ENCODE data around the gene CX3CL1.

CX3CL1 gene

GRCh38 chr16:57413301-57413730 is 41.0 kb downstream of the CX3CL1 start:
- no peak overlapping the region for H3K9ac ChIP-seq (ENCODE audit: low read length in 5 of 5)
- H3K9me3 ChIP-seq (ENCODE audit: control insufficient read depth in 5 of 5, low read length in 5 of 5) = no peaks in the 10 kb centered on the region
- H3K27me3 ChIP-seq (ENCODE audit: control insufficient read depth in 5 of 5, insufficient read depth in 4 of 5, low read length in 5 of 5) = peaks cover 0 to 6% (median 0%) of the 10 kb centered on the region in 5 donors
- no peaks in the 10 kb centered on the region for H3K36me3 ChIP-seq (ENCODE audit: control insufficient read depth in 5 of 5, insufficient read depth in 5 of 5, low read length in 5 of 5)
- peaks cover 5 to 52% (median 35%) of the 10 kb centered on the region in 5 donors for H3K4me1 ChIP-seq (ENCODE audit: control insufficient read depth in 5 of 5, insufficient read depth in 5 of 5, low read length in 5 of 5)
- no peak overlapping the region for H3K4me3 ChIP-seq (ENCODE audit: low read depth in 1 of 5, low read length in 5 of 5)
- no peak overlapping the region for H3K27ac ChIP-seq (ENCODE audit: low read depth, low read length)

DNA sequence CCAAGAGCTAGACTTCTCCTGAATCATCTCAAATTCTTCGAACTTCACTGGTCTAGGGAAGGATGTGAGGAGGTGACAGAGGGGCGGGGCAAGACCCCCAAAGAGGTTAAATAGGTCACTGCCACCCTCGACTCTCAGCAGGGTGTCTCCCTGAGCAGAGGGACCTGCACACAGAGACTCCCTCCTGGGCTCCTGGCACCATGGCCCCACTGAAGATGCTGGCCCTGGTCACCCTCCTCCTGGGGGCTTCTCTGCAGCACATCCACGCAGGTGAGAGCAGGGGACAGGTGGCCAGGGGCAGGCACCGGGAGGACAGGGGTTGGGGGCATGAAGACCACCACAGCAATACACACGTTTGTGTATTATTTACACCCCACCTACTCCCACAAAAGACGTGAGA is 41.4 kb downstream of the CX3CL1 start:
- Histone ChIP-seq H3K27me3 (ENCODE audit: control insufficient read depth in 5 of 5, insufficient read depth in 4 of 5, low read length in 5 of 5) (peaks cover 0 to 6% (median 0%) of the 10 kb centered on the region in 5 donors), H3K27ac (ENCODE audit: low read depth, low read length) (no peak overlapping the region), H3K9me3 (ENCODE audit: control insufficient read depth in 5 of 5, low read length in 5 of 5) (no peaks in the 10 kb centered on the region), H3K36me3 (ENCODE audit: control insufficient read depth in 5 of 5, insufficient read depth in 5 of 5, low read length in 5 of 5) (no peaks in the 10 kb centered on the region), H3K4me3 (ENCODE audit: low read depth in 1 of 5, low read length in 5 of 5) (no peak overlapping the region), H3K4me1 (ENCODE audit: control insufficient read depth in 5 of 5, insufficient read depth in 5 of 5, low read length in 5 of 5) (peaks cover 5 to 55% (median 38%) of the 10 kb centered on the region in 5 donors), H3K9ac (ENCODE audit: low read length in 5 of 5) (no peak overlapping the region)

- Histone ChIP-seq H3K4me1 (ENCODE audit: control insufficient read depth in 5 of 5, insufficient read depth in 5 of 5, low read length in 5 of 5) (peaks cover 0 to 42% (median 27%) of the 10 kb centered on the region in 5 donors), H3K4me3 (ENCODE audit: low read depth in 1 of 5, low read length in 5 of 5) (no peak overlapping the region), H3K9ac (ENCODE audit: low read length in 5 of 5) (peak overlapping the region in 1 of 5 donors; percentile 19), H3K36me3 (ENCODE audit: control insufficient read depth in 5 of 5, insufficient read depth in 5 of 5, low read length in 5 of 5) (no peaks in the 10 kb centered on the region), H3K9me3 (ENCODE audit: control insufficient read depth in 5 of 5, low read length in 5 of 5) (no peaks in the 10 kb centered on the region), H3K27me3 (ENCODE audit: control insufficient read depth in 5 of 5, insufficient read depth in 4 of 5, low read length in 5 of 5) (peaks cover 0 to 3% (median 0%) of the 10 kb centered on the region in 5 donors), H3K27ac (ENCODE audit: low read depth, low read length) (no peak overlapping the region)
Observed at GRCh38 chr16:57416084-57416483, 43.8 kb downstream of the CX3CL1 start.

DNA sequence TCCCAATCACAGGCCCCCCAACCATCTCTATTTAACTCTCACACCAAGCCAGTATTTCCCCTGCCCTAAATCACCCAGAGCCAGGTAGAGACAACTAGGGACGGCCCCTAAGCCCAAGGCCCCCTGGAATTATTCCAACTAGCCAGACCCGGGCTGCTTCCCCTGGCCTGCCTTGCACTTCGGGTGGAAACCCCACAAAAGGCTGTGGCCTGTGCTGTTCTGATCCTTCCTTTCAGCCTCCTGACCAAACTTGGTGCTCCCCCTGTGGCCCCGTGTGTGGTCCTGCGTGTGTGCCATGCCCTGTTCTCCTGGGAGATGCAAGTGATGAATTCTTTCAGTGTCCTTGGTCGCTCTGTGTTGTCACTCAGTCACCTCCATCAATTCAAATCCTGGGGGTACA is 47.2 kb downstream of the CX3CL1 start:
- no peak overlapping the region for H3K27ac ChIP-seq (ENCODE audit: low read depth, low read length)
- H3K4me1 ChIP-seq (ENCODE audit: control insufficient read depth in 5 of 5, insufficient read depth in 5 of 5, low read length in 5 of 5) = peaks cover 5 to 48% (median 28%) of the 10 kb centered on the region in 5 donors
- H3K27me3 ChIP-seq (ENCODE audit: control insufficient read depth in 5 of 5, insufficient read depth in 4 of 5, low read length in 5 of 5) = peaks cover 0 to 3% (median 0%) of the 10 kb centered on the region in 5 donors
- no peak overlapping the region for H3K9ac ChIP-seq (ENCODE audit: low read length in 5 of 5)
- H3K36me3 ChIP-seq (ENCODE audit: control insufficient read depth in 5 of 5, insufficient read depth in 5 of 5, low read length in 5 of 5) = no peaks in the 10 kb centered on the region
- no peaks in the 10 kb centered on the region for H3K9me3 ChIP-seq (ENCODE audit: control insufficient read depth in 5 of 5, low read length in 5 of 5)
- no peak overlapping the region for H3K4me3 ChIP-seq (ENCODE audit: low read depth in 1 of 5, low read length in 5 of 5)

DNA sequence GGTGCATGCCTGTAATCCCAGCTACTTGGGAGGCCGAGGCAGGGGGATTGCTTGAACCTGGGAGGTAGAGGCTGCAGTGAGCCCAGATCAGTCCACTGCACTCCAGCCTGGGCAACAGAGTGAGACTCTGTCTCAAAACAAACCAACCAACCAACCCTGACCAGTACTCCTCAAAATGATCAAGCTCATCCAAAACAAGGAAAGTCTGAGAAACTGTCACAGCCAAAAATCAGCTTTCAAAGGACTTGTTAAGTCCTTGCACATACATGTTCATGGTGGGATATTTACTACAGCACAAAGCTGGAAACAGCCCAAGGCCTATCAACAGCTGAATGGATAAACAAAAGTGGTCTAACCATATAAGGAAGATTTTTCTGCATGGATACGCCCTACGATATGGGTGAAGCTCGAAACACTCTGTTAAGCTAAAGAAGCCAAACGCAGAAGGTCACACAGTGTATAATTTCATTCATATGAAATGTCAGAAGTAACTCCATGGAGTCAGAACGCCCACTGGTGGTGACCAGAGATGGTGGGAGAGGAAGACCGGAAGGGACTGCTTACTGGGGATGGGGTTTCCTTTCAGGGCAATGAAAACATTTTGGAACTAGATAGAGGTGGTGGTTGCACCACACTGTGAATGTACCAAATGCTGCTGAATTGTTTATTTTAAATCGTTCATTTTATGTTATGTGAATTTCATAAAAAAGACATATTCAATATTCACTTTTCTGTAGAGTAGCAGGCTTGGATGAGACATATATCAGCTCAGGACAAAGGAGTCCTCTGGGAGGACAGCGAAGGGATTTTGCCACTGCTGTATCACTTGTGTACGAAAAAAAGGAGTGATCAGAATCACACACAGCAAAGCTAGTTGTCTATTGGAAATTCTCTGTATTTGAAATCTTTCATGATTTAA is 50.0 kb downstream of the CX3CL1 start:
- H3K4me3 ChIP-seq (ENCODE audit: low read depth in 1 of 5, low read length in 5 of 5) = no peak overlapping the region
- no peak overlapping the region for H3K9ac ChIP-seq (ENCODE audit: low read length in 5 of 5)
- peaks cover 0 to 9% (median 5%) of the 10 kb centered on the region in 5 donors for H3K36me3 ChIP-seq (ENCODE audit: control insufficient read depth in 5 of 5, insufficient read depth in 5 of 5, low read length in 5 of 5)
- no peak overlapping the region for H3K27ac ChIP-seq (ENCODE audit: low read depth, low read length)
- H3K9me3 ChIP-seq (ENCODE audit: control insufficient read depth in 5 of 5, low read length in 5 of 5) = no peaks in the 10 kb centered on the region
- H3K4me1 ChIP-seq (ENCODE audit: control insufficient read depth in 5 of 5, insufficient read depth in 5 of 5, low read length in 5 of 5) = peaks cover 6 to 40% (median 17%) of the 10 kb centered on the region in 5 donors
- no peaks in the 10 kb centered on the region for H3K27me3 ChIP-seq (ENCODE audit: control insufficient read depth in 5 of 5, insufficient read depth in 4 of 5, low read length in 5 of 5)

DNA sequence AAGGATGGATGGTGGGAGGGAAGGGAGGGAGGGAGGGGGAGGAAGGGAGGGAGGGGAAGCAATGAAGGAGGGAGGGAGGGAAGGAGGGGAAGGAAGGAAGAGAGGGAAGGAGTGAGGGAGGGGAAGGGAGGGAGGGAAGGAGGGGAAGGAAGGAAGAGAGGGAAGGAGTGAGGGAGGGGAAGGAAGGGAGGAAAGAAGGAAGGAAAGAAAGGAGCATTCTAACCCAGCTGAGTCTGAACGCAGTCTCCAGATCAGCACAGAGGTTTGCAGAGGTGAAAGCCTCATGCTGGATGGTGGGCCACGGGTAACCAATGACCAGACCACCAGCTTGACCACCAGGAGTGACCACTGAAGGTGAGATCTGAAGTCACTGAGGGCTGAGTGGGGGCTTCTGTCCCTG is 50.9 kb downstream of the CX3CL1 start:
- peaks cover 6 to 34% (median 17%) of the 10 kb centered on the region in 5 donors for H3K4me1 ChIP-seq (ENCODE audit: control insufficient read depth in 5 of 5, insufficient read depth in 5 of 5, low read length in 5 of 5)

GRCh38 chr16:57424583-57424982 is 52.3 kb downstream of the CX3CL1 start:
- peak overlapping the region in 1 of 5 donors; percentile 16 for H3K9ac ChIP-seq (ENCODE audit: low read length in 5 of 5)
- no peaks in the 10 kb centered on the region for H3K27me3 ChIP-seq (ENCODE audit: control insufficient read depth in 5 of 5, insufficient read depth in 4 of 5, low read length in 5 of 5)
- H3K27ac ChIP-seq (ENCODE audit: low read depth, low read length) = no peak overlapping the region
- H3K4me1 ChIP-seq (ENCODE audit: control insufficient read depth in 5 of 5, insufficient read depth in 5 of 5, low read length in 5 of 5) = peaks cover 0 to 22% (median 7%) of the 10 kb centered on the region in 5 donors
- H3K4me3 ChIP-seq (ENCODE audit: low read depth in 1 of 5, low read length in 5 of 5) = no peak overlapping the region
- H3K36me3 ChIP-seq (ENCODE audit: control insufficient read depth in 5 of 5, insufficient read depth in 5 of 5, low read length in 5 of 5) = peaks cover 4 to 30% (median 22%) of the 10 kb centered on the region in 5 donors
- H3K9me3 ChIP-seq (ENCODE audit: control insufficient read depth in 5 of 5, low read length in 5 of 5) = no peaks in the 10 kb centered on the region

More for the DNA sequence above, 50.9 kb downstream of the CX3CL1 start:
- Histone ChIP-seq H3K27ac (ENCODE audit: low read depth, low read length) (no peak overlapping the region), H3K9ac (ENCODE audit: low read length in 5 of 5) (no peak overlapping the region), H3K27me3 (ENCODE audit: control insufficient read depth in 5 of 5, insufficient read depth in 4 of 5, low read length in 5 of 5) (no peaks in the 10 kb centered on the region), H3K36me3 (ENCODE audit: control insufficient read depth in 5 of 5, insufficient read depth in 5 of 5, low read length in 5 of 5) (peaks cover 4 to 17% (median 10%) of the 10 kb centered on the region in 5 donors), H3K9me3 (ENCODE audit: control insufficient read depth in 5 of 5, low read length in 5 of 5) (no peaks in the 10 kb centered on the region), H3K4me3 (ENCODE audit: low read depth in 1 of 5, low read length in 5 of 5) (no peak overlapping the region)

- Histone ChIP-seq H3K4me3 (ENCODE audit: low read depth in 1 of 5, low read length in 5 of 5) (no peak overlapping the region), H3K27me3 (ENCODE audit: control insufficient read depth in 5 of 5, insufficient read depth in 4 of 5, low read length in 5 of 5) (no peaks in the 10 kb centered on the region), H3K27ac (ENCODE audit: low read depth, low read length) (no peak overlapping the region), H3K4me1 (ENCODE audit: control insufficient read depth in 5 of 5, insufficient read depth in 5 of 5, low read length in 5 of 5) (peaks cover 0 to 21% (median 7%) of the 10 kb centered on the region in 5 donors), H3K36me3 (ENCODE audit: control insufficient read depth in 5 of 5, insufficient read depth in 5 of 5, low read length in 5 of 5) (peaks cover 8 to 47% (median 39%) of the 10 kb centered on the region in 5 donors), H3K9me3 (ENCODE audit: control insufficient read depth in 5 of 5, low read length in 5 of 5) (no peaks in the 10 kb centered on the region), H3K9ac (ENCODE audit: low read length in 5 of 5) (no peak overlapping the region)
Observed at GRCh38 chr16:57426356-57426755, 54.1 kb downstream of the CX3CL1 start.

- Histone ChIP-seq H3K9ac (ENCODE audit: low read length in 5 of 5) (no peak overlapping the region), H3K9me3 (ENCODE audit: control insufficient read depth in 5 of 5, low read length in 5 of 5) (no peaks in the 10 kb centered on the region), H3K4me1 (ENCODE audit: control insufficient read depth in 5 of 5, insufficient read depth in 5 of 5, low read length in 5 of 5) (peaks cover 0 to 16% (median 3%) of the 10 kb centered on the region in 5 donors), H3K27me3 (ENCODE audit: control insufficient read depth in 5 of 5, insufficient read depth in 4 of 5, low read length in 5 of 5) (no peaks in the 10 kb centered on the region), H3K36me3 (ENCODE audit: control insufficient read depth in 5 of 5, insufficient read depth in 5 of 5, low read length in 5 of 5) (peaks cover 11 to 57% (median 48%) of the 10 kb centered on the region in 5 donors), H3K4me3 (ENCODE audit: low read depth in 1 of 5, low read length in 5 of 5) (no peak overlapping the region), H3K27ac (ENCODE audit: low read depth, low read length) (no peak overlapping the region)
Observed at GRCh38 chr16:57427307-57427706, 55.0 kb downstream of the CX3CL1 start.

DNA sequence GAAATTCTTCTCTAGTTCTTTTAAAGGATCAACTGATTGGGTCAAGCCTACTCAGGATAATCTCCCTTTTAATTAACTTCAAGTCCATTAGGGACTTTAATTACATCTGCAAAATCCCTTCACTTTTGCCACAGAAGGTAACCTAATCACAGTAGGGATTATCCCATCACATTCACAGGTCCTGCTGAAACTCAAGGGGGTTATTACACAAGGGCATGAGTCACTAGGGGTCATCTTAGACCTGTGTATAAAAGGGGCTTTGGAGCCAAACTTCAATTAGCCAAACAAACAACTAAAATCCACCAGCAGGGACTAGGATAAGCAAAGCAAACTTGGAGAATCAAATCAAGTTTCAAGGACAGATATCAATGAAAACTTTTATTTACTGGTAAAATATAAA is 55.5 kb downstream of the CX3CL1 start:
- peaks cover 14 to 62% (median 54%) of the 10 kb centered on the region in 5 donors for H3K36me3 ChIP-seq (ENCODE audit: control insufficient read depth in 5 of 5, insufficient read depth in 5 of 5, low read length in 5 of 5)
- no peak overlapping the region for H3K9ac ChIP-seq (ENCODE audit: low read length in 5 of 5)
- no peaks in the 10 kb centered on the region for H3K27me3 ChIP-seq (ENCODE audit: control insufficient read depth in 5 of 5, insufficient read depth in 4 of 5, low read length in 5 of 5)
- H3K4me1 ChIP-seq (ENCODE audit: control insufficient read depth in 5 of 5, insufficient read depth in 5 of 5, low read length in 5 of 5) = peaks cover 0 to 13% (median 2%) of the 10 kb centered on the region in 5 donors
- H3K9me3 ChIP-seq (ENCODE audit: control insufficient read depth in 5 of 5, low read length in 5 of 5) = no peaks in the 10 kb centered on the region
- H3K27ac ChIP-seq (ENCODE audit: low read depth, low read length) = no peak overlapping the region
- no peak overlapping the region for H3K4me3 ChIP-seq (ENCODE audit: low read depth in 1 of 5, low read length in 5 of 5)

Measured in subcutaneous abdominal adipose tissue (tissue), 5 donors.